ENCODE measurements around the gene CNDP2.

Gene CNDP2

GRCh38 chr18:74453642-74454198, 42.4 kb upstream of the CNDP2 start:
- Histone ChIP-seq H3F3A (ENCODE audit: insufficient read depth, low read length) (no peaks in the 10 kb centered on the region), H3K36me3 (replicated peaks; ENCODE audit: insufficient read depth, low read length) (no peaks in the 10 kb centered on the region), H3K4me2 (ENCODE audit: low read depth, low read length) (no peak overlapping the region), H3K79me2 (ENCODE audit: low read length) (no peaks in the 10 kb centered on the region), H3K9me2 (replicated peaks; ENCODE audit: insufficient read depth, low read length) (no peaks in the 10 kb centered on the region), H2AFZ (ENCODE audit: low read length) (no peak overlapping the region), H3K4me1 (ENCODE audit: low read length) (no peaks in the 10 kb centered on the region), H3K9ac (ENCODE audit: low read length) (no peak overlapping the region), H3K9me3 (replicated peaks; ENCODE audit: insufficient read depth, low read length) (no peaks in the 10 kb centered on the region), H3K27me3 (replicated peaks; ENCODE audit: insufficient read depth, low read length) (peaks cover 10% of the 10 kb centered on the region; the same call in 1 of the 2 replicates), H4K20me1 (ENCODE audit: insufficient read depth, low read length) (no peaks in the 10 kb centered on the region), H3K4me3 (ENCODE audit: low read length) (no peak overlapping the region), H3K27ac (ENCODE audit: low read length) (no peak overlapping the region)
- DNase-seq: no peak
- no peak for TF ChIP-seq CTCF (IDR thresholded peaks at IDR 0.05; ENCODE audit: low read length)
- no peak for TF ChIP-seq EZH2 (optimal IDR thresholded peaks at IDR 0.05; ENCODE audit: low read depth, low read length)
- TF ChIP-seq EZH2phosphoT487 (IDR thresholded peaks at IDR 0.05; ENCODE audit: low read length): no peak

GRCh38 chr18:74454279-74454751, 41.8 kb upstream of the CNDP2 start:
- Histone ChIP-seq H2AFZ (ENCODE audit: low read length) (no peak overlapping the region), H3F3A (ENCODE audit: insufficient read depth, low read length) (no peaks in the 10 kb centered on the region), H3K4me1 (ENCODE audit: low read length) (no peaks in the 10 kb centered on the region), H3K36me3 (replicated peaks; ENCODE audit: insufficient read depth, low read length) (no peaks in the 10 kb centered on the region), H3K4me3 (ENCODE audit: low read length) (no peak overlapping the region), H3K27me3 (replicated peaks; ENCODE audit: insufficient read depth, low read length) (peaks cover 10% of the 10 kb centered on the region; the same call in 1 of the 2 replicates), H4K20me1 (ENCODE audit: insufficient read depth, low read length) (no peaks in the 10 kb centered on the region), H3K9me3 (replicated peaks; ENCODE audit: insufficient read depth, low read length) (no peaks in the 10 kb centered on the region), H3K79me2 (ENCODE audit: low read length) (no peaks in the 10 kb centered on the region), H3K4me2 (ENCODE audit: low read depth, low read length) (no peak overlapping the region), H3K27ac (ENCODE audit: low read length) (no peak overlapping the region), H3K9me2 (replicated peaks; ENCODE audit: insufficient read depth, low read length) (no peaks in the 10 kb centered on the region), H3K9ac (ENCODE audit: low read length) (no peak overlapping the region)
- DNase-seq: no peak
- TF ChIP-seq EZH2phosphoT487 (IDR thresholded peaks at IDR 0.05; ENCODE audit: low read length) (no peak), EZH2 (optimal IDR thresholded peaks at IDR 0.05; ENCODE audit: low read depth, low read length) (no peak), CTCF (IDR thresholded peaks at IDR 0.05; ENCODE audit: low read length) (no peak)

GRCh38 chr18:74455386-74455785, 40.8 kb upstream of the CNDP2 start:
- TF ChIP-seq EZH2phosphoT487 (IDR thresholded peaks at IDR 0.05; ENCODE audit: low read length) (no peak), EZH2 (optimal IDR thresholded peaks at IDR 0.05; ENCODE audit: low read depth, low read length) (no peak), CTCF (IDR thresholded peaks at IDR 0.05; ENCODE audit: low read length) (no peak)
- peaks cover 10% of the 10 kb centered on the region; the same call in 1 of the 2 replicates for H3K27me3 ChIP-seq (replicated peaks; ENCODE audit: insufficient read depth, low read length)
- no peaks in the 10 kb centered on the region for H4K20me1 ChIP-seq (ENCODE audit: insufficient read depth, low read length)
- H3K36me3 ChIP-seq (replicated peaks; ENCODE audit: insufficient read depth, low read length): no peaks in the 10 kb centered on the region
- H2AFZ ChIP-seq (ENCODE audit: low read length): no peak overlapping the region
- no peaks in the 10 kb centered on the region for H3K4me1 ChIP-seq (ENCODE audit: low read length)
- no peak overlapping the region for H3K9ac ChIP-seq (ENCODE audit: low read length)
- H3K79me2 ChIP-seq (ENCODE audit: low read length): no peaks in the 10 kb centered on the region
- no peaks in the 10 kb centered on the region for H3K9me3 ChIP-seq (replicated peaks; ENCODE audit: insufficient read depth, low read length)
- H3K4me2 ChIP-seq (ENCODE audit: low read depth, low read length): no peak overlapping the region
- H3K27ac ChIP-seq (ENCODE audit: low read length): no peak overlapping the region
- no peak for DNase-seq
- H3K9me2 ChIP-seq (replicated peaks; ENCODE audit: insufficient read depth, low read length): no peaks in the 10 kb centered on the region
- no peaks in the 10 kb centered on the region for H3F3A ChIP-seq (ENCODE audit: insufficient read depth, low read length)
- H3K4me3 ChIP-seq (ENCODE audit: low read length): no peak overlapping the region

Measured in MM.1S (cell line).